Neuronal stem cell (in vitro differentiated cells): ENCODE results near the gene HMGB1.
A peak's percentile ranks its signal among the peaks of the same experiment; 100 is the strongest.

Experiments
- DNase-seq: peaks from one replicate; pipeline ENCODE4 v3.0.0-alpha.2; 2013; ENCODE audit warnings: low spot score
- H2AFZ ChIP-seq: one replicate; pipeline ENCODE4 v1.6.1; 2013; ENCODE audit warnings: mild to moderate bottlenecking, low read length, inconsistent platforms
- H2AK5ac ChIP-seq: 2 replicates; pipeline ENCODE4 v1.6.1; 2013; ENCODE audit warnings: low read depth, mild to moderate bottlenecking, inconsistent platforms, low read length, moderate library complexity, mixed read lengths
- H2BK120ac ChIP-seq: 2 replicates; pipeline ENCODE4 v1.6.1; 2013; ENCODE audit warnings: low read depth, mild to moderate bottlenecking, inconsistent platforms, low read length, moderate library complexity, mixed read lengths
- H2BK12ac ChIP-seq: one replicate; pipeline ENCODE4 v1.6.1; 2013; ENCODE audit warnings: low read length, inconsistent platforms
- H2BK15ac ChIP-seq: 2 replicates; pipeline ENCODE4 v1.6.1; 2013; ENCODE audit warnings: mild to moderate bottlenecking, low read length, inconsistent platforms, mixed read lengths
- H2BK5ac ChIP-seq: one replicate; pipeline ENCODE4 v1.6.1; 2013; ENCODE audit warnings: inconsistent platforms, mild to moderate bottlenecking, low read length, moderate library complexity
- H3K14ac ChIP-seq: one replicate; pipeline ENCODE4 v1.6.1; 2013; ENCODE audit warnings: low read length, inconsistent platforms
- H3K18ac ChIP-seq: 2 replicates; pipeline ENCODE4 v1.6.1; 2013; ENCODE audit warnings: low read length, inconsistent platforms
- H3K23ac ChIP-seq: 2 replicates; pipeline ENCODE4 v1.6.1; 2013; ENCODE audit warnings: low read depth, mild to moderate bottlenecking, mixed read lengths, low read length, inconsistent platforms; ENCODE audit not compliant: poor library complexity
- H3K27ac ChIP-seq: replicated peaks from 3 replicates; pipeline ENCODE4 v1.5.1; 2013; ENCODE audit warnings: low read length, inconsistent platforms
- H3K27me3 ChIP-seq, 3 experiments: 2 replicates each; pipeline ENCODE4 v1.6.1; 2013; ENCODE audit warnings: low read length in 3 of 3, mild to moderate bottlenecking in 2 of 3, inconsistent platforms in 1 of 3, low read depth in 1 of 3, mixed read lengths in 1 of 3, moderate library complexity in 1 of 3; ENCODE audit not compliant: control insufficient read depth in 3 of 3, insufficient read depth in 3 of 3
- H3K36me3 ChIP-seq, 2 donors: replicated peaks in 1 of 2; 2 replicates each; pipeline ENCODE4 v1.6.1; 2013; ENCODE audit warnings: low read length in 2 of 2; ENCODE audit not compliant: control insufficient read depth in 2 of 2, insufficient read depth in 2 of 2
- H3K4ac ChIP-seq: 2 replicates; pipeline ENCODE4 v1.6.1; 2013; ENCODE audit warnings: inconsistent platforms, mild to moderate bottlenecking, low read length, moderate library complexity
- H3K4me1 ChIP-seq, 2 donors: 1 replicate in 1 of 2; 2 replicates in 1 of 2; pipeline ENCODE4 v1.6.1; 2013; ENCODE audit warnings: low read length in 2 of 2, low read depth in 1 of 2; ENCODE audit not compliant: control insufficient read depth in 2 of 2, insufficient read depth in 1 of 2
- H3K4me2 ChIP-seq: one replicate; pipeline ENCODE4 v1.6.1; 2013; ENCODE audit warnings: mild to moderate bottlenecking, low read length, inconsistent platforms; ENCODE audit not compliant: insufficient read depth, poor library complexity, severe bottlenecking
- H3K4me3 ChIP-seq, 2 donors: 2 replicates each; pipeline ENCODE4 v1.5.1; 2013; ENCODE audit warnings: low read length in 2 of 2, mild to moderate bottlenecking in 2 of 2, inconsistent platforms in 1 of 2, moderate library complexity in 1 of 2
- H3K79me1 ChIP-seq: one replicate; pipeline ENCODE4 v1.6.1; 2013; ENCODE audit warnings: low read depth, mild to moderate bottlenecking, inconsistent platforms, low read length, moderate library complexity
- H3K9ac ChIP-seq: one replicate; pipeline ENCODE4 v1.6.1; 2013; ENCODE audit warnings: mild to moderate bottlenecking, low read depth, low read length, inconsistent platforms; ENCODE audit not compliant: poor library complexity
- H3K9me3 ChIP-seq, 2 donors: replicated peaks in 1 of 2; 2 replicates each; pipeline versions ENCODE3 to v1.6.1; 2013; ENCODE audit warnings: low read length in 2 of 2, mild to moderate bottlenecking in 2 of 2, inconsistent platforms in 1 of 2, low read depth in 1 of 2, mixed read lengths in 1 of 2, moderate library complexity in 1 of 2; ENCODE audit not compliant: control insufficient read depth in 2 of 2, insufficient read depth in 1 of 2
- H4K8ac ChIP-seq: one replicate; pipeline ENCODE4 v1.6.1; 2013; ENCODE audit warnings: low read depth, mild to moderate bottlenecking, inconsistent platforms, low read length, moderate library complexity
- H4K91ac ChIP-seq: one replicate; pipeline ENCODE4 v1.6.1; 2013; ENCODE audit warnings: low read length, low read depth, mild to moderate bottlenecking, inconsistent platforms; ENCODE audit not compliant: poor library complexity
- WGBS, 2 donors: extraction: QIAGEN DNeasy Blood & Tissue Kit; methylation state at CpG; one replicate each; pipeline ENCODE4 v1.1.7; 2013; ENCODE audit warnings: missing lambda C conversion rate in 2 of 2, mixed read lengths in 1 of 2; ENCODE audit not compliant: insufficient read length in 2 of 2, insufficient replicate concordance in 1 of 2; ENCODE audit errors: extremely low coverage in 2 of 2; 5-methylcytosine and 5-hydroxymethylcytosine counted together

HMGB1 gene

DNA sequence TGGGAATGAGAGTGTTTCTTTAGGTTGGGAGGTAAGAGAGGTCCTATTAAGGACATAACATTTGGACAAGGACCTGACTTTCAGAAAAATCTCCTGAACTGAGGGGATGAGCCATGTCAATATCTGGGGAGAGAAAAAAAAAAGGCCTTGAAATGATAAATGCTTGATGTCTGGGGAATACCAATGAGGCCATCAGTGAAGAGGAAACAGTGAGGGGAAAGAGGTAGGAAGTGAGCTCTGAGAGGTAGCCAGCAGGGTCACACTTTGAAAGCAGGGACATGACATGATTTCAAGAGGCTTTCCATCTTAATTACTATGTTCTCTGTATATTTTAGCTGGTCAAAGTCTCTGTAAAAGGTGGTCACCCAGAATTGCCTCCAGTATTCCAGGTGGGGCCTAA lies 53.4 kb downstream of the HMGB1 start:
- no peak overlapping the region for H3K9ac ChIP-seq

DNA sequence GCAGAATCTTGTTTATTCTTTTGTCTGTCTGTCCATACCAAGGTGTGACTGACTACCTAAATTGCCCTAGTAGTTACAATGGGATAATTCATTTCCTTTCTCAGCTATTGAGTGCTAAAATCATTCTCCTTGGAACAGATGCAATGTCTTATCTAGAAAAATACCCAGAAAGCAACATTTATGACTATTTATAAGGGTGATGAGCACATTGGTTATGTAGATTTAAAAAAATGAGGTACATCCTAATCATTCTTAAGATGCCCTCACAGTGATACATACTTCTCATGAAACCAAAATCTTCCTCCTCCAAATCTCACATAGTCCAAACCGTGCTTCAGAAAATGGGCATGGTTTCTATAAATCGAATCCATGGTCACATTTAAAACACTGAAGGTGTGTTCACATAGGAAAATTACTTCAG lies 55.0 kb downstream of the HMGB1 start:
- DNase-seq, result no peak
- Histone ChIP-seq H2BK5ac (no peak overlapping the region), H3K4ac (no peak overlapping the region), H3K4me1 (peaks cover 0 to 1% of the 10 kb centered on the region in 2 donors), H3K79me1 (no peaks in the 10 kb centered on the region), H2AK5ac (no peak overlapping the region), H3K18ac (no peak overlapping the region), H4K91ac (no peak overlapping the region), H3K9ac (no peak overlapping the region), H3K27me3 (peaks cover 0 to 35% (median 3%) of the 10 kb centered on the region in 3 experiments), H4K8ac (no peak overlapping the region), H3K4me2 (no peak overlapping the region), H2BK12ac (no peak overlapping the region), H3K14ac (no peak overlapping the region), H2AFZ (no peak overlapping the region), H3K27ac (no peak overlapping the region), H2BK120ac (no peak overlapping the region), H3K9me3 (peaks cover 2 to 4% of the 10 kb centered on the region in 2 donors), H3K36me3 (no peaks in the 10 kb centered on the region), H3K4me3 (no peak overlapping the region), H2BK15ac (no peak overlapping the region), H3K23ac (no peak overlapping the region)
- no CpG with 5 or more reads among the region's 2 CpGs for WGBS, 2 donors

More for the DNA sequence above, 53.4 kb downstream of the HMGB1 start:
- no peak overlapping the region for H3K4me2 ChIP-seq
- H2BK12ac ChIP-seq, result no peak overlapping the region
- H3K4me3 ChIP-seq, result no peak overlapping the region
- H3K27me3 ChIP-seq, result peaks cover 0 to 23% (median 3%) of the 10 kb centered on the region in 3 experiments
- no peak overlapping the region for H3K18ac ChIP-seq
- no peaks in the 10 kb centered on the region for H3K36me3 ChIP-seq
- no peak overlapping the region for H2BK5ac ChIP-seq
- H2AFZ ChIP-seq, result no peak overlapping the region
- H3K27ac ChIP-seq, result no peak overlapping the region
- H4K8ac ChIP-seq, result no peak overlapping the region
- H2BK15ac ChIP-seq, result no peak overlapping the region
- no peak for DNase-seq
- H3K9me3 ChIP-seq, result peaks cover 2 to 4% of the 10 kb centered on the region in 2 donors
- no peak overlapping the region for H3K4ac ChIP-seq
- H2AK5ac ChIP-seq, result no peak overlapping the region
- no peak overlapping the region for H2BK120ac ChIP-seq
- no peaks in the 10 kb centered on the region for H3K79me1 ChIP-seq
- H4K91ac ChIP-seq, result no peak overlapping the region
- peaks cover 0 to 1% of the 10 kb centered on the region in 2 donors for H3K4me1 ChIP-seq
- no peak overlapping the region for H3K14ac ChIP-seq
- H3K23ac ChIP-seq, result no peak overlapping the region

DNA sequence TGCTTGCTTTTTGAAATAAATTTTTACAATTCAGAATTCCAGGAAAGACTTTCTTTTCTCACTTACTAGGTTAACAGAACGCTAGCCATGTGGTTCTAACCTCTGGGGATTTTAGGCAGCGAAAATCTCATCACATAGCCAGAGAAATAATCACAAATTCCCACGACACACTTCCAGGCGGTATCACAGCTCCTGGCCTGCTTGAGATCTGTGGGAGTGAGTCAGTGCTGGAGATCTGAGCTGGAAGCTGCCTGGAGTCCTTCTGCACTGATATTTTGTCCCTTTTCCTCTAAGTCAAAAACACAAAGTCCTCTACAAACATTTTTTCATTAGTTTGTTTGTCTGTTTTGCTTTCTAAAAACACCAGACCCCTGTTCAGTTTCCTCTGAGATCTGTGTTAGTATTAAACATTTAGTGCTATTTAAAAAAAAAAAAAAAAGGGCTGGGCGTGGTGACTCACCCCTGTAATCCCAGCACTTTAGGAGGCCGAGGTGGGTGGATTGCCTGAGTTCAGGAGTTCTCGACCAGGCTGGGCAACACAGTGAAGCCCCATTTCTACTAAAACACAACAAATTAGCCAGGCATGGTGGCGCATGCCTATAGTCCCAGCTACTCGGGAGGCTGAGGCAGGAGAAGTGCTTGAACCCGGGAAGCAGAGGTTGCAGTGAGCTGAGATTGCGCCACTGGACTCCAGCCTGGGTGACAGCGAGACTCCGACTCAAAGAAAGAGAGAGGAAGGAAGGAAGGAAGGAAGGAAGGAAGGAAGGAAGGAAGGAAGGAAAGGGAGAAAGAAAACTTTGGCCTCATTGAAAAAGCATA lies 55.6 kb downstream of the HMGB1 start:
- no peak overlapping the region for H2AK5ac ChIP-seq
- no CpG with 5 or more reads among the region's 13 CpGs for WGBS, 2 donors
- no peak overlapping the region for H2BK5ac ChIP-seq
- no peak overlapping the region for H2BK12ac ChIP-seq
- H4K8ac ChIP-seq, result no peak overlapping the region
- no peak overlapping the region for H3K9ac ChIP-seq
- no peak overlapping the region for H3K23ac ChIP-seq
- no peak overlapping the region for H4K91ac ChIP-seq
- no peak overlapping the region for H2AFZ ChIP-seq
- H3K4ac ChIP-seq, result no peak overlapping the region
- no peak overlapping the region for H2BK15ac ChIP-seq
- H3K14ac ChIP-seq, result no peak overlapping the region
- peaks cover 2 to 4% of the 10 kb centered on the region in 2 donors for H3K9me3 ChIP-seq
- H3K18ac ChIP-seq, result no peak overlapping the region
- H3K79me1 ChIP-seq, result no peaks in the 10 kb centered on the region
- no peak overlapping the region for H3K27ac ChIP-seq
- no peak for DNase-seq
- H3K4me3 ChIP-seq, result no peak overlapping the region
- H3K4me1 ChIP-seq, result peaks cover 0 to 1% of the 10 kb centered on the region in 2 donors
- no peak overlapping the region for H2BK120ac ChIP-seq
- peaks cover 0 to 38% (median 3%) of the 10 kb centered on the region in 3 experiments for H3K27me3 ChIP-seq
- no peaks in the 10 kb centered on the region for H3K36me3 ChIP-seq
- H3K4me2 ChIP-seq, result no peak overlapping the region

DNA sequence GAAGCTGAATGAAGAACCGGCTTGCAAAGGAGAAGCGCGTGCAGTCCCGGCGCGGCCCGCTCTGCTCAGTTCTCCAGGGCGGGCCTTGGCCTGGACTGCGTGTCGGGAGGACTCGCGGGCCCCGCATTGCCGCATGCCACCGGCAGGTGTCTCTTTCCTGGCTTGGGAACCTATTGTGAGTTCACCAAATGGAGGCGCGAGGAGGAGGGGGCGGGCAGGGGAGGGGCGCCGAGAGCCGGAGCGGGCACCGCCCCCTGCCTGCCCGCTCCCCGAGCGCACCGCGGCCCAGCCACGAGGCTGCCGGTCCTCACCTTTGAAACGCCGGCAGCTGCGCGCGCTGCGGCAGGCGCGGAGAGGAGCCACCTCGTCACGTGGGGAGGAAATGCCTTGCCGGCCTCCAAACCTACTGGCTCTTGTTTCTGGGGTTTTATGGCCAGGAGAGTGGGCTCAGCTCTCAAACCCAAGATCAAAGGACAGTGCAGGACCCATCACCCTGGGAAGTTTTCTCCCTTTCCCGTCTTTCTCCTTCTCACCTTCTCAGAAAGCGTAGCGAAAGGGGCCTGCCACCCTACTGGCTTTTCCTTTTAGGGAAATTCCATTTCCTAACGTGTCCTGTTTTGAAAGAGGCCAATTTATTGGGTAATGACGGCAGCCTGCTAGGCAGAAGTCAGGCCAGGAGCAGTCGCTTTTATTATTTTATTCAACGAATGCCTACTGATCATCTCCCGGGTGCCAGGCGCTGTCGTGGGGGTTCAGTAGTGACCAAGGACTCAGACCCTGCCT lies 57.2 kb downstream of the HMGB1 start:
- Histone ChIP-seq H3K18ac (peak overlapping the region; percentile 59), H3K14ac (no peak overlapping the region), H3K4me1 (peaks cover 0 to 1% of the 10 kb centered on the region in 2 donors), H4K91ac (no peak overlapping the region), H2AFZ (peak overlapping the region; percentile 75), H2BK5ac (no peak overlapping the region), H2BK12ac (no peak overlapping the region), H4K8ac (no peak overlapping the region), H3K9ac (no peak overlapping the region), H3K23ac (no peak overlapping the region), H3K79me1 (no peaks in the 10 kb centered on the region), H3K27ac (no peak overlapping the region), H3K4me3 (no peak overlapping the region), H3K36me3 (no peaks in the 10 kb centered on the region), H2BK120ac (peak overlapping the region; percentile 74), H2BK15ac (peak overlapping the region; percentile 51), H2AK5ac (no peak overlapping the region), H3K9me3 (peaks cover 2 to 4% of the 10 kb centered on the region in 2 donors), H3K4ac (peak overlapping the region; percentile 46), H3K27me3 (peaks cover 0 to 39% (median 3%) of the 10 kb centered on the region in 3 experiments), H3K4me2 (peak overlapping the region; percentile 43)
- peak; percentile 87 for DNase-seq
- WGBS, 2 donors, result no CpG with 5 or more reads among the region's 51 CpGs
